ENCODE data around the gene RHBDF1.

DNA sequence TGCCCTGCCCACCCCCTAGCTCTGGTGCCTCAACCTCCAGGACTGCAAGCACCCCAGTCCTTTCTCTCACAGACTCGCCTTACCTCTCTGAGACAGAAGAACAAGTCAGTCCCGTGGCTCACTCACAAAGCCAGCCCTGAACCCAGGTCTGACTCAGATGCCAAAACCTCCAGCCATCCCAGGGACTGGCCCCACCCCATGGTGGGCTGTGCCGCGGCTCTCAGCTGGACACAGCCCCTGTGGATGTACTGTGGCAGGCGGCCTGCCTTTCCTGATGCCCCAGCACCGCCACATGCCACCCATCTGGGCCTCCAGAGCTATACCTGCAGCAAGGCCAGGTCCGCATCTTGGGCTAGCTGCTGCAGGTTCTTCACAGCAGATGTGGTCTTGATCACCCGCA, 25.4 kb upstream of the RHBDF1 start:
- TF ChIP-seq, protein P1, sequence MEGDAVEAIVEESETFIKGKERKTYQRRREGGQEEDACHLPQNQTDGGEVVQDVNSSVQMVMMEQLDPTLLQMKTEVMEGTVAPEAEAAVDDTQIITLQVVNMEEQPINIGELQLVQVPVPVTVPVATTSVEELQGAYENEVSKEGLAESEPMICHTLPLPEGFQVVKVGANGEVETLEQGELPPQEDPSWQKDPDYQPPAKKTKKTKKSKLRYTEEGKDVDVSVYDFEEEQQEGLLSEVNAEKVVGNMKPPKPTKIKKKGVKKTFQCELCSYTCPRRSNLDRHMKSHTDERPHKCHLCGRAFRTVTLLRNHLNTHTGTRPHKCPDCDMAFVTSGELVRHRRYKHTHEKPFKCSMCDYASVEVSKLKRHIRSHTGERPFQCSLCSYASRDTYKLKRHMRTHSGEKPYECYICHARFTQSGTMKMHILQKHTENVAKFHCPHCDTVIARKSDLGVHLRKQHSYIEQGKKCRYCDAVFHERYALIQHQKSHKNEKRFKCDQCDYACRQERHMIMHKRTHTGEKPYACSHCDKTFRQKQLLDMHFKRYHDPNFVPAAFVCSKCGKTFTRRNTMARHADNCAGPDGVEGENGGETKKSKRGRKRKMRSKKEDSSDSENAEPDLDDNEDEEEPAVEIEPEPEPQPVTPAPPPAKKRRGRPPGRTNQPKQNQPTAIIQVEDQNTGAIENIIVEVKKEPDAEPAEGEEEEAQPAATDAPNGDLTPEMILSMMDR (IDR thresholded peaks at IDR 0.05; ENCODE audit: insufficient read depth, low read depth, low read length): no peak
- no peak for TF ChIP-seq EZH2 (IDR thresholded peaks at IDR 0.05; ENCODE audit: insufficient read depth, low read length)
